ENCODE data around the gene C9orf153.

- TF ChIP-seq CTCF (conservative IDR thresholded peaks at IDR 0.05; ENCODE audit: low read depth, low read length) (no peak), EZH2 (IDR thresholded peaks at IDR 0.05; ENCODE audit: low read length, unreplicated experiment) (no peak)
These were observed 44.0 kb upstream of the C9orf153 start for GRCh38 chr9:86303316-86303975.

All from PC-3 (cell line).